NCI-H524 treated with DMSO at 0.1 percent for 48 hours (cell line): ENCODE results near the gene TMC6.

Source experiments
- DNase-seq: peaks from one replicate; lab custom pipeline; 2025; lab: John Stamatoyannopoulos, UW

Gene TMC6

DNA sequence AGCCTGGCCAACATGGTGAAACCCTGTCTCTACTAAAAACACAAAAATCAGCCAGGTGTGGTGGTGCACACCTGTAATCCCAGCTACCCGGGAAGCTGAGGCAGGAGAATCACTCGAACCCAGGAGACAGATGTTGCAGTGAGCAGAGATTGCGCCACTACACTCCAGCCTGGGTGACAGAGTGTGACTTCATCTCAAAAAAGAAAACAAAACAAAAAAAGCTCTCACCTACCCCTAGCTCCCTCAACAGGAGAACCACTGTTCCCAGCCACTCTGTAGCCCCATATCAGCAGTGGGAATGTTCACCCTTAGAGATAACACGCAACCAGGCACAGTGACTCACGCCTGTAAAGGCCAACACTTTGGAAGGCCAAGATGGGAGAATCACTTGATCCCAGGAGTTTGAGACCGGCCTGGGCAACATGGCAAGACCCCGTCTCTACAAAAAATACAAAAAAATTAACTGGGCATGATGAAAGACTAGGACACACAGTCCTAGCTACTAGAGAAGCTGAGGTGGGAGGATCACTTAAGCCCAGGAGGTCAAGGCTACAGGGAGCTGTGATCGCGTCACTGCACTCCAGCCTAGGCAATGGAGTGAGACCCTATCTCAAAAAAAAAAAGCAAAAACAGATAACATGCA, 7.4 kb upstream of the TMC6 start:
- no peak for DNase-seq

DNA sequence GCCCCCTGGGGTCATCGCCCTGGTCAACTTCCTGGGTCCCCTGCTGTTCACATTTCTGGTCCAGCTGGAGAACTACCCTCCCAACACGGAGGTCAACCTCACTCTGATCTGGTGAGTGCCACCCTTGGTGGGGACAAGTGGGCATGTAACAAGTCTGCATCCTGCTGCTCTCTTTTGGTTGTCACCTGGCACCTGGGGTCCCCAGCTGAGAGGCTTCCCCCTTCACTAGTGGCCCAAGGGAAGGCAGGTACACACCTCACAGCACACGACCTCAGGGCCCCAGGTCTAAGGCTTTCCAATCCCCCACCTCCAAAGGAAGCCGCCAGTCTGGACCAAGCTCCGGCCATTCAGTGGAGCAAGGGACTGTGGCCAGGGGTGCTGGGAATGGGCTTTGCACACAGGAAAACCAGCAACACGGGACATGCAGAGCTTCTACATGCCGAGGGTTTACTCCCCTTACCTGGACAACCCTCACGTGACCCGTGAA, 6.4 kb upstream of the TMC6 start:
- DNase-seq = no peak

DNA sequence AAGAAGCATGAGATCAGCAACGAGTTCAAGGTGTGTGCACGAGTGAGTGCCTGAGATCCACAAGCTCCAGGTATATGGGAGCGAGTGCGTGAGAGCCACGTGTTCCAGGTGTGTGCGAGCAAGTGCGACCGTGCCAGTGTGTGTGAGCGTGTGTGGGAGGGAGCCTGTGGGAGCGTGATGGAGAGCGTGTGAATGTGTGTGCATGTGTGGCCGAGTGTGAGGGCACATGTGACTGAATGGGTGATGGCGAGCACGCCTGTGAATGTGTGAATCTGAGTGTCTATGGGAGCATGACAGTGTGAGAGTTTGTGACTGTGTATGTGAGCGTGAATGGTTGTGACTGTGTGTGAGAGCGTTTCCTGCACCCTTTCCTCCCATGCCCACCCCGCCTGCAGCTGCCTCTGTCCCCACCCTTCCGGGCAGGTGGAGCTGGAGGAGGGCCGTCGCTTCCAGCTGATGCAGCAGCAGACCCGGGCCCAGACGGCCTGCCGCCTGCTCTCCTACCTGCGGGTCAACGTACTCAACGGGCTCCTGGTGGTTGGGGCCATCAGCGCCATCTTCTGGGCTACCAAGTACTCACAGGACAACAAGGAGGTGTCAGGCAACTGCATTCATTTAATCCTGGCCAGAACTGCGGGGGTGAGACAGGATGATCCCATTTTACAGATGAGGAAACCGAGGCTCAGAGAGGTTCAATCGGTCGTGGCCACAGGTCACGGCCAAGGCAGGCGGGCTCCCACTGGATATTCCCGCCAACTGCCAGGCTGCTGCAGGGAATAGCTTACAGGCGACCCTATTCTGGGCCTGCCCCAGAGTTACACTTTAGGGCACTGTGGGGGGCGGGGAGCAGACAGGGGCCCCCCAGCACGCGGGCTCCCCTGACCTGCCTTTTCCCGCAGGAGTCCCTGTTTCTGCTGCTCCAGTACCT, 5.7 kb upstream of the TMC6 start:
- no peak for DNase-seq

DNA sequence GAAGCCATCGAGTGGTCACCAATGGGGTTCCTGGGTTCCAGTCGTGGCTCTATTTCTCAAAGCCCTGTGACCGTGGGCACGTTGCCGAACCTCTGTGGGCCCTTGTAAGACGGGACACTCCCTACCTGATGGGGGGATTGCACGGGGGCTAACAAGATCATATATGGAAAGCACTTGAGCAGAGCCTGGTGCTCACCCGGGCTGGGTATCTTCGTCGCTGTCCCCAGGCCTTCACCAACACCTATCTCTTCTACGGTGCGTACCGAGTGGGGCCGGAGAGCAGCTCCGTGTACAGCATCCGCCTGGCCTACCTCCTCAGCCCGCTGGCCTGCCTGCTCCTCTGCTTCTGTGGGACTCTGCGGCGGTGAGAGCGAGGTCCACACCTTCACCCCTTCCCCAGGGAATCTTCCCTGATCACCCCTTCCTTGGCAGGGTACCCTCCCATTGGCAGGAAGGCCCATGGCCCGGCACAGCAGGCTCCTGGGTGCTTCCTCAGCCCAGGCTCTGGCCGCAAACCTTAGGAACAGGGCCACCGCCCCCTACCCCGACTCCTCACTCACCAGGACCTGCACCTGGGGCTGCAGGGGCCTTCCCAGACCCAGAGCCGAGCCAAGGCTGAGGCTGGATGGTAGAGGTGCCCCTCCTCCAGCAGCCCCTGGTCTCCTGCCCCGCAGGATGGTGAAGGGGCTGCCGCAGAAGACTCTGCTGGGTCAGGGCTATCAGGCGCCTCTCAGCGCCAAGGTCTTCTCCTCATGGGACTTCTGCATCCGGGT, 4.8 kb upstream of the TMC6 start:
- no peak for DNase-seq

DNA sequence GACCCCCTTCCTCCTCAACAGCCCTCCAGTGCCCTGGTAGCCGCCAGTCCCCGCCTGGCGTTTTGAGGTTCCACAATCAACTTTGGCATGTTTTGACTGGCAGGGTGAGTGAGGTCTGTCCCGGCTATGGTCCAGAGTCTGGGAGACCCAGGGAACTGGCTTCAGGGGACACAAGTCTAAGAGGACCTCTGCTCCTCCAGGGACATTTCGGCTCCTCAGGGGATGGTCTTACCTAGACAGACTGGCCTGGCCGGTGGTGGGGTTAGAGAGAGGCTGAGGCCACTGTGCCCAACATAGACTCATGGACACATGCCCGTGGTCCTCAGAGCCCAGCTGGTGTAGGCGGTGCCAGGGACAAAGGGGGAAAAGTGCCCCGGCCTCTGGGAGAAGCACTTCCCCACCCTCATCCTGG, 4.2 kb upstream of the TMC6 start:
- DNase-seq = no peak

DNA sequence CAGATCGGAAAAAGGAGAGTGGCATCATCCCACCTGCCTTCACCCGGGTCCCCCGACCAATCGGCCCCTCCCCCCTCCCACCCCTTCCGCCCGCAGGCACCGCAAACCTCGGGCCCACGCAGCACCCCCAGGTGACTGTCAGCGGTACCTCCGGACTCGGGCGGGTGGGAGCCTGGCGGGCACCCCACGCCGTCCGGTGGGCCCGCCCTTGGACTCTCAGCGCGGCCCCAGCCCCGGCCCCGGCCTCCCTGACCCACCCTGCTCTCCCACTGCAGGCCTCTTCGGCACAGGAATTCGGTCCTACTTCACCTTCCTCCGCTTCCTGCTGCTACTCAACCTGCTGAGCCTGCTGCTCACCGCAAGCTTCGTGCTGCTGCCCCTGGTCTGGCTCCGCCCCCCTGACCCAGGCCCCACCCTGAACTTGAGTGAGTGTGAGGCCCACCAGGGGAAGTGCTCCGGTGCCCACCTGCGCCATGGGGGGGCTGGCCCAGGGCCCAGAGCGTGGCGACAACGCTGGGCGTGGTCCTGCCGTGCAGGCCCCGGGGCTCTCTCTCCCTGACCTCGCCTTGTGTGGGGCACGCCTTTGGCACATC, 3.6 kb upstream of the TMC6 start:
- DNase-seq = no peak

DNA sequence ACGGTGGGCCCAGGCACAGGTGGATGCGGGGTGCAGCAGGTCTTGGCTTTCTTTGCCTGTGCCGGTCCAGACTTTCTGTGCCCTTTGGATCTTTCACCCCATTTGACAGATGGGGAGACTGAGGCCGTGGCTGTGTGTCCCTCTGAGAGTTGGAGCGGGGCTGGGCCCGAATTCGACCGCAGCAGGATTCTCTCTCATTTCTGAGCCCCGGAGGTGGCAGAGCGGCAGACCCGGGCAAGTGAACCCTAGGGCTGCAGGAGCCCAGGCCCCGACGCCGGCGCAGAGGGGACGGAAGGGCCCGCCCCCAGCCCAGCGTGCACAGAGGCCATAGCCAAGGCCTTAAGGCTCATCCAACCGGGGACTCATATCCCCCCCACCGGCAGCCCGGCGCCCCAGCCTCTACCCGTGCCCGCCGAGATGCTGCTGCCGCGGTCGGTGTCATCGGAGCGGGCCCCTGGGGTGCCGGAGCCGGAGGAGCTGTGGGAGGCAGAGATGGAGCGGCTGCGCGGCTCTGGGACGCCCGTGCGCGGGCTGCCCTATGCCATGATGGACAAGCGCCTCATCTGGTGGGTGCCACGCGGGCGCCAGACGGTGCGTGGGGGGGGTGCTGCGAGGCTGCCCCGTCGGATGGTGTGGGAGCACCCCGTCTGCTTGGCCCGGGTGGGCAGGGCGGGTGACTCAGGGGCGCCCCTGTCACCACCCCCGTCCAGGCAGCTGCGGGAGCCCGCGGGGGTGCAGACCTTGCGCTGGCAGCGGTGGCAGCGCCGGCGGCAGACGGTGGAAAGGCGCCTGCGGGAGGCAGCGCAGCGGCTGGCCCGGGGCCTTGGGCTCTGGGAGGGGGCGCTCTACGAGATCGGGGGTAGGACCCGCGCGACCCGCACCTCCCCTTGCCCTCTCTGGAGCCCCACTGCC, 2.9 kb upstream of the TMC6 start:
- no peak for DNase-seq

DNA sequence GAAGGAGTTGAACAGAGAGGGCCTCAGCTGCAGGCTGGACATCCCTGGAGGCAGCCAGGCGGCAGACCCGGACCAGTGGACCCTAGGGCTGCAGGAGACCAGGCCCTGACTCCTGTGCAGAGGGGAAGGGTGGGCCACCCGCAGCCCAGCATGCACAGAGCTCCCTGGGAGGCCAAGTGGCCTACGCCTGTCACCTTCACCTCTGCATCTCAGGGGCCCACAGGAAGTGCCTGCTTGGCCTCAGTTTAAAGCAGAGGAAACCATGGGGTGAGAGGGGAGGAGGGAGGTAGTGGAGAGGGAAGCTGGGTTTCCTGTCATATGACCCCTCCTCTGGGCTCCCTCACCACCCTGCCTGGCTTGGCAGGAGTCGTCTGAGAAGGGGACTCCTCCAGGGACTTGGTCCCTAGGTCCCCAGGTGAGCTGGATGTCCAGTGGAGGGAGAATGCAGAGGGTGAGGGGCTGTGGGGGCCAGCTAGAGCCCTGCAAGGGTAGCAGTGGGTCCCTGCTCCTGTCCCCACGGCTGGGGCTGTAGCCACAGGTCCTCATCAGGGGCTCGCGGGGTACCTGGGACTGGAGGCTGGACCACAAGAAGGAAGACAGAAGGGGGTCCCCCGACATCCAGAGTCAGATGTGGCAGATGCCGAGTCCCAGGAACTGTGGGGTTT, 2.0 kb upstream of the TMC6 start, which contains the start of gene TMC8:
TMC8 (plus strand) TSS at position 335 of the 665 bp plus-strand sequence. CDS start 818 bp downstream, outside the sequence.
- DNase-seq = no peak

DNA sequence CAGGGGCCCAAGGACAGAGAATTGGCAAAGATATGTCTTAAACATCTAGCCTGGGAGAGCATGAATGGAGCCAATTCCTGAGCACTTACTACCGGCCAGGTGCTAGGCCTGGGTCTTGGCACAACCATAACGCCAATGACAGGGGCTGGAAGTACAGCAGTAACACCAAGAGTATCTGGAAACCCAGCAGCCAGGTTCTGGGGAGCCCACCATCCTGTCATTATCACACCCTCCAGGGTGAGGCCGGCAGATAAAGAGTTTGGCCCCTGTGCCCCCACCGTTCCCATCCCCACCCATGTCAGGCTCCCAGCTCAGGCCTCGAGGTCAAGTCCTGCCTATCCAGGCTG, 1.5 kb upstream of the TMC6 start:
- no peak for DNase-seq

DNA sequence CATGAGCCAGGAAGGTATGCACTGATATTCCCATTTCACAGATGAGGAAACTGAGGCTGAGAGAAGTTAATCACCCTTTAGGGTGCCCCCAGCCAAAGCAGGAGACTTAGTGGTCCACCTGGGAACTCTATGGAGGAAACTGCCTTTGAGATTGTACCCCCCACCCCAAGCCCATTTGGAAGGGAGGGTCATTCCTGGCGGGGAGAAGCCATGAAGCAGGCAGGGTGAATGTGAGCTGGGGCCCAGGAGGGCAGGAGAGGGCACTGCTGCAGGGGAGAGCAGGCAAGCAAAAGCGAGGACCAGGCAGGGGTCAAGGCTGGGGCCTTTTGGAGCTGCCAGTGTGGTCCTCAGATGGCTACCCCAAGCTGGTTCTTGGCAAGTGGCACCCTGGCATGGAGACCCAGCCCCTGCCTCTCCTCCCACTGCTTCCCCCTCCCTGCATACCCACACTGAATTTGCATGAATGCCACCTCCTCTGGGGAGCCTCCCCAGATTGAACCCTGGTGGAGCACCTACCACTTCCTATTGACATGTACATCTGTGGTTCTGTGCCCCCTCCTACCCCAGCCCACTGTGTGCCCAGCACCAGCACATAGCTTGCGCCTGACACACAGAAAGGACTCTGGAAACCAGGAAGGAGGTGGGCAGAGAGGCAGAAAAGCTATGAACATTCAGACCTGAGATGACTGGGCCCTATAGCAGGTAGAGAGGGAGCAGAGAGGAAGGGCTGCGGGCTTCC, 965 bp upstream of the TMC6 start:
- no peak for DNase-seq

DNA sequence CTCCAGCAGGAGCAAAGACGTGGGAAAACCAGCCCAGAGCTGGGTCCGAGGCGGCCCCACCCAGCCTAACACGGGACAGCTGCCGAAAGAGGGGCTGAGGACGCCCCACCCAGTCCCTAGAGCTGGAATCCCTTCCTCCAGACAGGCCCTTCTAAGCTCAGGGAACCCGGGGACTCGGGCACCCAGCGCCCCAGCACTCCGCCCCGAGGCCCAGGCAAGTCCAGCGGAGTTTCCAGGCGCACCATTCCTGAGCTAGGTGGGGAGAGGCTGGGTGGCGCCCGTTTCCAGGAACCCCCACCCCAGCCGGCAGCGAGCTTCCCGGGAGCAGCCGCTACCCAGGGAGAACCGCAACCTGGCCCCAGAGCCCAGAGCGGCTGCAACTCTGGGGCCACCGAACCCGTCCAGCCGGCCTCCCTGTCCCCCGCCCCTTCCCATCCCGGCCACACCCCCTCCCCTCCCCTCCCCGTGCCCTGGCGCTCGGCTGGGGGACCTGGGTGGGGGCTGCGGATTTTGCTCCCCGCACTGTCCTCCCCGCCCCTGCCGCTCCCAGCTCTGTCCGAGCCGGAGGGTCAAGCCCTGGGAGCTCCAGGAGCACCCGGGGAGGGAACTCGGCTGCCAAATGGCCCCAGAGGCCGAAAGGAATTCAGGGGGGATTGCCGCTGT, 536 bp downstream of the TMC6 start:
- DNase-seq = no peak

DNA sequence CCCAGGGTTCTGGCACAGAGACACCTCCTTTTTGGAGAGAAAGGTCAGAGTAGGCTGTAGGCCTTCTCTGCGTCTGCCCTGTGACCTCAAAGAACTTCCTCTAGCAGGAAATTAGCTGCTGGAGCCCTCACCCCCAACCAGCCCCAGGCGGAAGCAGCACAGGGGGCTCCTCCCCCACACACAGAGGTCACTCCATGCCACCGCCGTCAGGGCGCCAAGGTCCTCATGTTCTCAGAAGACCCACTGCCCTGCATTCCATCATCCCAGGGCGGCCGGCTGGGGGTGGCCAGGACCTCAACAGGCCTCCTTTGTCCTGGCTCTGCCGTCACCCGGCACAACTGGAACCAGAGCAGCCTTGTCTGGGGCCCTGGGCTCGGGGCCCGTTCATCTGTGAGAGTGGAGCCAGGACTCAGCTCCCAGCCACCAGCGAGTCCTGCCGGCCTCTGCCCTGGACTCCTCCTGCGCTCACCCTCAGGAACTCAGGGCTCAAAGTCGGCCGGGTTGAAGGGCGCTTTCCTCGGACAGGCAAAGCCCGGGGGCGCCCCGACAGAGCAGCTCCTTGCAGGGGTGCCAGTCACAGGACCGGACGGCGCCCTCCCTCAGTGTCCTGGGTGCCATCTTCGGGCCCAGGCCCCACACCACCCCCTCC, 1.2 kb downstream of the TMC6 start:
- DNase-seq = no peak

DNA sequence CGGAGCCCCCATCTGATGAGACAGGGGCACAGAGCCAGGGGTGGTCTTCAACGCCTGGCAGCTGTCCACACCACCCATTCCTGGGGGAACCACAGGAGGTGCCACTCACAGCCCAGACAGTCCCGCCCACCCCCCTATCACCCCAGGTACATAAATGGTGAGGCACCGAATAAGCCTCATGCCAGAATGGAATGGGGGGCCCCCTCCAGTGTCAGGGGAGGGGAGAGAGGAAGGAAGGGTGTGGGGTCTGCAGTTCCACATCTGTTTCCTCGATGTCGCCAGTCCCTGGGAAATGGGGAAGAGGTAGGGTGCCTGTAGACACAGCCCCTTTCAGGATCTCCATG, 1.7 kb downstream of the TMC6 start:
- DNase-seq = no peak

DNA sequence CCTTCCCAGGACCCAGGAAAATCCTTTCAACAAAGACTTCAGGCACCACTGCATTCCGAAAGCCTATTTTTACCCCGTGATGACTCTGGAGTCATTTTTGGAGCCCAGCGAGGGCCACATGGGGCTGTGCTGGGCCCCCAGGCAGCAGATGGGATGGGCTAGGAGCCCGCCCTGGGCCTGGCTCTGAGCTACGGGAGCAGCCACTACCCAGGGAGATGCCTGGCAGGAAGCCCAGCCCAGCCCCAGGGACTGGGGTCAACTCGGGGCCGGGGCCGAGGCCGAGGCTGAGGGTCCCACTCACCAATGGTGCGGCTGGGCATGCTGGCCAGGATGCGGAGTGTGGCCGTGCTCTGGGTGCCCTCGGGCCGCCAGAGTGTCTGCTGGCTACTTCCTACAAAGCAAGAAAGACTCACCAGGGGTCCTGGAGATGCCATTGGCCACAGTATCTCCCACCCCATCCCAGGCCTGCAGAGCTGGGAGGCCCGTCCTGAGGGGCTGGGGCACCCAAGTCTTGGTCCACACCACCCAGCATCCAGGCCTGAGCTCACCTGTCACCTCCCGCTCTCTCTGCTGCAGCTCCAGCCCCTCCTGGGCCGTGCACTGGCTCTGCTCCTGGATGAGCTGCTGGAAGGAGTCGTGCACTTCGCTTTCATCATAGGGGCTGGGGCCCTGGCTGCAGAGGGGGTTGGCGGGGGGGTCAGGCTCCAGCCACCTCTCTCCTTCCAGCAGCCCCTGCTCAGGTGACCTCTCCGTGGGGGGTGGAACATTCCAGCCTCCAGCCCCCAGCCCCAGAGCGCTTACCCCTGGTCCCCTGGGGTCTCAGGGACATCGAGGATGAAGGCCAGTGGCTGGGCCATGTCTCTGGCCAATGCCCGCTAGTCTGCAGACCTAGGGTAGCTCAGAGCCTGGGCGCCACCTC, 2.3 kb downstream of the TMC6 start:
- DNase-seq = no peak

DNA sequence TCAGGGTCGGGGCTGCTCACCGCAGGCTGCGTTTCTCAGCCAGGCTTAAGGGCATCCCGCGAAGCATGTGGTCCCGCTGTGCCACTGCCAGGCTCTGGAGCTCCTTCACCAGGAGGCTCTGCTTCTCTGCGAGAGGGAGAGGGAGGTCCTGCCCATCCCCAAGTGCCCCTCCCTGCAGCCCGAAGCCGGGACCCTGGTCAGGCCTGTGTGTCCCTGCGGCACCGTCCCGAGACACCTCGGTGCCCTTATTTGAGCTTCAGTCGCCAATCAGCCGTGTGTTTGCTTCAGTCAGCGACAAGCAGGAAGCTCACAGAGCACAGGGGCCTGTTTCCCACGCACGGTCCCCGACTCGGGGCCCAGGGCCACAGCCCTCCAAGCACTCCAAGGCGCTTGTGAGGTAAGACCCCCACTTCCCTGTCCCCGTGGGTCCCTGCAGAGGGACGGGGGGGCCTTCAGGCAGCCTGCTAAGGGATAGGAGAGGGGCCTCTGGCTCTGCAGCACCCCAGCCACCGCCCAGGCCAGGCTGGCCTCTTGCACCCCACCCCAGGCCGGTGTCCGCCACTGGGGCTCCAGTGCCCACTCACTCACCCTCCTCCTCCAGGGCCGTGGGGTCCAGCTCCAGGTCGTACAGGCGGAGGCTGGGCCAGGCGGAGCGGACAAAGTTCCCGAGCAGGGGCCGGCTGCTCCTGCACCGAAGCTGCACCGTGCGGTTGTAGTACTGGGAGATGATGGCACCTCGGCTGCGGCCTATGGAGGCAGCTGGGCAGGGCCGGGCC, 3.2 kb downstream of the TMC6 start:
- DNase-seq = no peak

DNA sequence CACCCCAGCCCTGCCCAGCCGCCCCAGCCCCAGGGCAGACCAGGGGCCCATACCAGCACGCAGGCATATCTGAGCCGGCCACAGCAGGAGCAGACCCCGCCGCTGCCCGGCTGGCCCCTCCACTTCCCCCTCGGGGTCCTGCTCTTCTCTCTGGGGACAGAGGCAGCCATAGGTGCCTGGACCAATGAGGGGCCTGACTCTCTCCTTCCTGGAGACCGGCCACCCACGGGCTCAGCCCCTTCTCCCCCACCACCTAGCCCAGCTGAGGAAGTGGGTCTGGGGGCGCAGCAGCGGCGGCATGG, 3.8 kb downstream of the TMC6 start:
- DNase-seq = no peak
